GM23338 (cell line): ENCODE data around the gene FBXW11. TPM values are rescaled to one million over a fixed set of nuclear protein-coding genes. Genes with fewer than 3 reads are reported as not detected.

Experiments
- ATAC-seq: fragments of 200-7000 bp; cut with Tn5 transposase; 3 replicates; pipeline ENCODE4 v1.9.1; 2020
- DNase-seq: peaks from one replicate; pipeline ENCODE4 v3.0.0-alpha.2; 2015; ENCODE audit warnings: low spot score
- H2AFZ ChIP-seq: fragments of 200-600 bp; sonication (generic); 2 replicates; pipeline ENCODE4 v1.8.0; 2016; ENCODE audit warnings: antibody characterized with exemption, mild to moderate bottlenecking, moderate library complexity
- H3F3A ChIP-seq: fragments of 200-600 bp; sonication (generic); replicated peaks from 2 replicates; pipeline ENCODE4 v1.8.0; 2017; ENCODE audit warnings: antibody characterized with exemption, mixed run types, low read depth
- H3K27ac ChIP-seq: fragments of 200-600 bp; sonication (generic); 2 replicates; pipeline ENCODE4 v1.6.1; 2016; ENCODE audit warnings: low read depth
- H3K27me3 ChIP-seq: fragments of 200-600 bp; sonication (generic); 2 replicates; pipeline ENCODE4 v1.8.0; 2016; ENCODE audit warnings: mild to moderate bottlenecking, mixed run types, moderate library complexity; ENCODE audit not compliant: insufficient read depth
- H3K36me3 ChIP-seq: fragments of 200-600 bp; sonication (generic); 2 replicates; pipeline ENCODE4 v1.8.0; 2016; ENCODE audit warnings: mild to moderate bottlenecking; ENCODE audit not compliant: insufficient read depth
- H3K4me1 ChIP-seq: fragments of 200-600 bp; sonication (generic); 2 replicates; pipeline ENCODE4 v1.8.0; 2016; ENCODE audit warnings: mild to moderate bottlenecking, moderate library complexity; ENCODE audit not compliant: insufficient read depth
- H3K4me2 ChIP-seq: fragments of 200-600 bp; sonication (generic); 2 replicates; pipeline ENCODE4 v1.7.1; 2017; ENCODE audit warnings: mixed run types
- H3K4me3 ChIP-seq: fragments of 200-600 bp; sonication (generic); 2 replicates; pipeline ENCODE4 v1.6.1; 2016; ENCODE audit warnings: mixed run types
- H3K79me2 ChIP-seq: fragments of 200-600 bp; sonication (generic); replicated peaks from 2 replicates; pipeline ENCODE4 v1.8.0; 2017; ENCODE audit warnings: mild to moderate bottlenecking; ENCODE audit not compliant: insufficient read depth
- H3K9me2 ChIP-seq: fragments of 200-600 bp; sonication (generic); 2 replicates; pipeline ENCODE4 v1.8.0; 2017; ENCODE audit not compliant: insufficient read depth
- H4K20me1 ChIP-seq: fragments of 200-600 bp; sonication (generic); replicated peaks from 2 replicates; pipeline ENCODE4 v1.8.0; 2017; ENCODE audit warnings: mild to moderate bottlenecking; ENCODE audit not compliant: insufficient read depth
- H3K27ac Mint-ChIP-seq: 2 replicates; pipeline ENCODE4 v1.8.0; 2020; ENCODE audit warnings: inconsistent platforms, mild to moderate bottlenecking, moderate library complexity, mixed read lengths
- H3K27me3 Mint-ChIP-seq: 3 replicates; pipeline ENCODE4 v1.8.0; 2022; ENCODE audit warnings: low read depth, mild to moderate bottlenecking, moderate library complexity, mixed read lengths, inconsistent platforms; ENCODE audit not compliant: insufficient read depth, poor library complexity
- H3K36me3 Mint-ChIP-seq: 3 replicates; pipeline ENCODE4 v1.8.0; 2021; ENCODE audit warnings: low read depth, mild to moderate bottlenecking, inconsistent platforms, moderate library complexity, mixed read lengths
- H3K4me1 Mint-ChIP-seq: 3 replicates; pipeline ENCODE4 v1.8.0; 2020; ENCODE audit warnings: mild to moderate bottlenecking, inconsistent platforms, mixed read lengths
- H3K4me3 Mint-ChIP-seq: 3 replicates; pipeline ENCODE4 v1.8.0; 2021; ENCODE audit warnings: moderate library complexity, mild to moderate bottlenecking, inconsistent platforms, mixed read lengths
- H3K9me3 Mint-ChIP-seq: 3 replicates; pipeline ENCODE4 v1.8.0; 2020; ENCODE audit warnings: moderate library complexity, mild to moderate bottlenecking, inconsistent platforms, mixed read lengths
- CREB1 ChIP-seq: fragments of 250-450 bp; sonication (Bioruptor Pico); IDR thresholded peaks from 2 replicates; pipeline ENCODE4 v1.5.0; 2020; ENCODE audit warnings: low read depth, mild to moderate bottlenecking, moderate library complexity
- CTCF ChIP-seq, 2 experiments: fragments of 200-600 bp in 1 of 2; sonication (generic) in 1 of 2; conservative IDR thresholded peaks; 2 replicates each; pipeline versions ENCODE4 v1.5.1 to v1.6.1; 2016 to 2017; ENCODE audit warnings: antibody characterized with exemption in 2 of 2, low read depth in 2 of 2, mild to moderate bottlenecking in 2 of 2, moderate library complexity in 1 of 2
- EZH2 ChIP-seq: fragments of 200-600 bp; sonication (generic); IDR thresholded peaks from one replicate; pipeline ENCODE4 v1.8.0; 2017; ENCODE audit warnings: antibody characterized with exemption, mild to moderate bottlenecking, low read depth; ENCODE audit not compliant: unreplicated experiment
- EZH2phosphoT487 ChIP-seq: fragments of 200-600 bp; sonication (generic); IDR thresholded peaks from one replicate; pipeline ENCODE4 v1.8.1; 2018; ENCODE audit warnings: antibody characterized with exemption; ENCODE audit not compliant: unreplicated experiment
- NANOG ChIP-seq: IDR thresholded peaks from 2 replicates; pipeline ENCODE4 v1.6.1; 2016; ENCODE audit warnings: antibody characterized with exemption, borderline replicate concordance
- POLR2AphosphoS5 ChIP-seq: IDR thresholded peaks from 2 replicates; pipeline ENCODE4 v1.6.1; 2016; ENCODE audit warnings: antibody characterized with exemption, low read depth
- STAT1 ChIP-seq: IDR thresholded peaks from one replicate; pipeline ENCODE4 v1.6.1; 2016; ENCODE audit warnings: antibody characterized with exemption; ENCODE audit not compliant: unreplicated experiment
- polyA plus RNA-seq: library from polyadenylated mRNA; unstranded; fragments of >200 nt; fragmentation: Nextera tagmentation; extraction: Ambion mirVana; gene quantifications from 2 replicates; pipeline ENCODE4 v1.2.1, GENCODE V29; 2016
- total RNA-seq: library from RNA; depleted of rRNA; stranded (reverse); fragments of >200 nt; shearing (Covaris generic); gene quantifications from 2 replicates; pipeline ENCODE4 v1.2.3, GENCODE V29; 2014
- TF ChIP-seq, protein P1 (sequence below): fragments of 250-450 bp; sonication (Bioruptor Pico); IDR thresholded peaks from 2 replicates; pipeline ENCODE4 v1.5.0; 2020; ENCODE audit warnings: mild to moderate bottlenecking, moderate library complexity
- TF ChIP-seq, protein P2 (sequence below): IDR thresholded peaks from one replicate; pipeline ENCODE4 v1.6.1; 2018; ENCODE audit warnings: antibody characterized with exemption; ENCODE audit not compliant: unreplicated experiment

Gene FBXW11
- total and polyA plus RNA-seq, 2 experiments from 2014 or later, result 45.0 to 88.0 TPM

DNA sequence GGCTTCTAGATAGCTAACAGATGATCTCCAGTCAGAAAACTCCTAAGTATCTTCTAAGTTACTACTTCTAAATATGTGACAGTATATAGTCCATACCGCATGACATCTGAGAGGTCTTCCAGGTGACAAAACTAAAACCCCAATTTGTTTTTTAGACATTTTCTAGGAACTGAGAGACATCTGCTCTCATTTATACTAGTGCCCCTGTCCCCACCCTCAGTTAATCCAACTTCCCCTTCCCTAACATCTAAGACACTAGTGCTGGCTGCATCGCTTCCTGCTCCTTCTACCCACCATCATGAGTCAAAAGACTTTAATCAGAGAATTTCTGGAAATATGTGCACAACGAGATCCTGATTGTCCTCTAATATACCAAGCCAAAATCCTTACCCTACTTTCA is 37.9 kb downstream of the FBXW11 start:
- H3K4me1 Mint-ChIP-seq, result peaks cover 50% of the 10 kb centered on the region
- no peaks in the 10 kb centered on the region; the same call in 2 of the 3 replicates for H3K9me3 Mint-ChIP-seq
- H3K4me1 ChIP-seq, result peaks cover 46% of the 10 kb centered on the region
- no peak overlapping the region for H3K4me2 ChIP-seq
- 0 out of 2 replicates have a peak, but pooled peaks cover 3% of the 10 kb centered on the region for H3F3A ChIP-seq
- H3K36me3 ChIP-seq, result no peaks in the 10 kb centered on the region
- H3K27ac Mint-ChIP-seq, result peak overlapping the region; percentile 17; the same call in 1 of the 2 replicates
- H3K27me3 ChIP-seq, result no peaks in the 10 kb centered on the region
- H3K79me2 ChIP-seq, result peaks cover 100% of the 10 kb centered on the region
- TF ChIP-seq EZH2phosphoT487 (no peak), NANOG (no peak), STAT1 (no peak), POLR2AphosphoS5 (no peak), EZH2 (no peak), CREB1 (CRISPR knock-in tag) (no peak), CTCF (conservative IDR thresholded peaks at IDR 0.05; ENCODE audit: low read depth in 2 of 2) (no peak)
- TF ChIP-seq, protein P1, sequence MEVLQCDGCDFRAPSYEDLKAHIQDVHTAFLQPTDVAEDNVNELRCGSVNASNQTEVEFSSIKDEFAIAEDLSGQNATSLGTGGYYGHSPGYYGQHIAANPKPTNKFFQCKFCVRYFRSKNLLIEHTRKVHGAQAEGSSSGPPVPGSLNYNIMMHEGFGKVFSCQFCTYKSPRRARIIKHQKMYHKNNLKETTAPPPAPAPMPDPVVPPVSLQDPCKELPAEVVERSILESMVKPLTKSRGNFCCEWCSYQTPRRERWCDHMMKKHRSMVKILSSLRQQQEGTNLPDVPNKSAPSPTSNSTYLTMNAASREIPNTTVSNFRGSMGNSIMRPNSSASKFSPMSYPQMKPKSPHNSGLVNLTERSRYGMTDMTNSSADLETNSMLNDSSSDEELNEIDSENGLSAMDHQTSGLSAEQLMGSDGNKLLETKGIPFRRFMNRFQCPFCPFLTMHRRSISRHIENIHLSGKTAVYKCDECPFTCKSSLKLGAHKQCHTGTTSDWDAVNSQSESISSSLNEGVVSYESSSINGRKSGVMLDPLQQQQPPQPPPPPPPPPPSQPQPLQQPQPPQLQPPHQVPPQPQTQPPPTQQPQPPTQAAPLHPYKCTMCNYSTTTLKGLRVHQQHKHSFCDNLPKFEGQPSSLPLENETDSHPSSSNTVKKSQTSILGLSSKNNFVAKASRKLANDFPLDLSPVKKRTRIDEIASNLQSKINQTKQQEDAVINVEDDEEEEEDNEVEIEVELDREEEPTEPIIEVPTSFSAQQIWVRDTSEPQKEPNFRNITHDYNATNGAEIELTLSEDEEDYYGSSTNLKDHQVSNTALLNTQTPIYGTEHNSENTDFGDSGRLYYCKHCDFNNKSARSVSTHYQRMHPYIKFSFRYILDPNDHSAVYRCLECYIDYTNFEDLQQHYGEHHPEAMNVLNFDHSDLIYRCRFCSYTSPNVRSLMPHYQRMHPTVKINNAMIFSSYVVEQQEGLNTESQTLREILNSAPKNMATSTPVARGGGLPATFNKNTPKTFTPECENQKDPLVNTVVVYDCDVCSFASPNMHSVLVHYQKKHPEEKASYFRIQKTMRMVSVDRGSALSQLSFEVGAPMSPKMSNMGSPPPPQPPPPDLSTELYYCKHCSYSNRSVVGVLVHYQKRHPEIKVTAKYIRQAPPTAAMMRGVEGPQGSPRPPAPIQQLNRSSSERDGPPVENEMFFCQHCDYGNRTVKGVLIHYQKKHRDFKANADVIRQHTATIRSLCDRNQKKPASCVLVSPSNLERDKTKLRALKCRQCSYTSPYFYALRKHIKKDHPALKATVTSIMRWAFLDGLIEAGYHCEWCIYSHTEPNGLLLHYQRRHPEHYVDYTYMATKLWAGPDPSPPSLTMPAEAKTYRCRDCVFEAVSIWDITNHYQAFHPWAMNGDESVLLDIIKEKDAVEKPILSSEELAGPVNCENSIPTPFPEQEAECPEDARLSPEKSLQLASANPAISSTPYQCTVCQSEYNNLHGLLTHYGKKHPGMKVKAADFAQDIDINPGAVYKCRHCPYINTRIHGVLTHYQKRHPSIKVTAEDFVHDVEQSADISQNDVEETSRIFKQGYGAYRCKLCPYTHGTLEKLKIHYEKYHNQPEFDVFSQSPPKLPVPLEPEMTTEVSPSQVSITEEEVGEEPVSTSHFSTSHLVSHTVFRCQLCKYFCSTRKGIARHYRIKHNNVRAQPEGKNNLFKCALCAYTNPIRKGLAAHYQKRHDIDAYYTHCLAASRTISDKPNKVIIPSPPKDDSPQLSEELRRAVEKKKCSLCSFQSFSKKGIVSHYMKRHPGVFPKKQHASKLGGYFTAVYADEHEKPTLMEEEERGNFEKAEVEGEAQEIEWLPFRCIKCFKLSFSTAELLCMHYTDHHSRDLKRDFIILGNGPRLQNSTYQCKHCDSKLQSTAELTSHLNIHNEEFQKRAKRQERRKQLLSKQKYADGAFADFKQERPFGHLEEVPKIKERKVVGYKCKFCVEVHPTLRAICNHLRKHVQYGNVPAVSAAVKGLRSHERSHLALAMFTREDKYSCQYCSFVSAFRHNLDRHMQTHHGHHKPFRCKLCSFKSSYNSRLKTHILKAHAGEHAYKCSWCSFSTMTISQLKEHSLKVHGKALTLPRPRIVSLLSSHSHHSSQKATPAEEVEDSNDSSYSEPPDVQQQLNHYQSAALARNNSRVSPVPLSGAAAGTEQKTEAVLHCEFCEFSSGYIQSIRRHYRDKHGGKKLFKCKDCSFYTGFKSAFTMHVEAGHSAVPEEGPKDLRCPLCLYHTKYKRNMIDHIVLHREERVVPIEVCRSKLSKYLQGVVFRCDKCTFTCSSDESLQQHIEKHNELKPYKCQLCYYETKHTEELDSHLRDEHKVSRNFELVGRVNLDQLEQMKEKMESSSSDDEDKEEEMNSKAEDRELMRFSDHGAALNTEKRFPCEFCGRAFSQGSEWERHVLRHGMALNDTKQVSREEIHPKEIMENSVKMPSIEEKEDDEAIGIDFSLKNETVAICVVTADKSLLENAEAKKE (CRISPR knock-in tag), result no peak
- TF ChIP-seq, protein P2, sequence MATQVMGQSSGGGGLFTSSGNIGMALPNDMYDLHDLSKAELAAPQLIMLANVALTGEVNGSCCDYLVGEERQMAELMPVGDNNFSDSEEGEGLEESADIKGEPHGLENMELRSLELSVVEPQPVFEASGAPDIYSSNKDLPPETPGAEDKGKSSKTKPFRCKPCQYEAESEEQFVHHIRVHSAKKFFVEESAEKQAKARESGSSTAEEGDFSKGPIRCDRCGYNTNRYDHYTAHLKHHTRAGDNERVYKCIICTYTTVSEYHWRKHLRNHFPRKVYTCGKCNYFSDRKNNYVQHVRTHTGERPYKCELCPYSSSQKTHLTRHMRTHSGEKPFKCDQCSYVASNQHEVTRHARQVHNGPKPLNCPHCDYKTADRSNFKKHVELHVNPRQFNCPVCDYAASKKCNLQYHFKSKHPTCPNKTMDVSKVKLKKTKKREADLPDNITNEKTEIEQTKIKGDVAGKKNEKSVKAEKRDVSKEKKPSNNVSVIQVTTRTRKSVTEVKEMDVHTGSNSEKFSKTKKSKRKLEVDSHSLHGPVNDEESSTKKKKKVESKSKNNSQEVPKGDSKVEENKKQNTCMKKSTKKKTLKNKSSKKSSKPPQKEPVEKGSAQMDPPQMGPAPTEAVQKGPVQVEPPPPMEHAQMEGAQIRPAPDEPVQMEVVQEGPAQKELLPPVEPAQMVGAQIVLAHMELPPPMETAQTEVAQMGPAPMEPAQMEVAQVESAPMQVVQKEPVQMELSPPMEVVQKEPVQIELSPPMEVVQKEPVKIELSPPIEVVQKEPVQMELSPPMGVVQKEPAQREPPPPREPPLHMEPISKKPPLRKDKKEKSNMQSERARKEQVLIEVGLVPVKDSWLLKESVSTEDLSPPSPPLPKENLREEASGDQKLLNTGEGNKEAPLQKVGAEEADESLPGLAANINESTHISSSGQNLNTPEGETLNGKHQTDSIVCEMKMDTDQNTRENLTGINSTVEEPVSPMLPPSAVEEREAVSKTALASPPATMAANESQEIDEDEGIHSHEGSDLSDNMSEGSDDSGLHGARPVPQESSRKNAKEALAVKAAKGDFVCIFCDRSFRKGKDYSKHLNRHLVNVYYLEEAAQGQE, result no peak
- no peaks in the 10 kb centered on the region for H3K27me3 Mint-ChIP-seq
- no peak overlapping the region for H2AFZ ChIP-seq
- H3K4me3 ChIP-seq, result no peak overlapping the region
- H3K4me3 Mint-ChIP-seq, result no peak overlapping the region
- H3K27ac ChIP-seq, result peak overlapping the region; percentile 77
- peaks cover 9% of the 10 kb centered on the region for H3K36me3 Mint-ChIP-seq
- DNase-seq (no peak), ATAC-seq (no peak)
- peaks cover 59% of the 10 kb centered on the region for H4K20me1 ChIP-seq
- no peaks in the 10 kb centered on the region for H3K9me2 ChIP-seq
